Uterus (tissue), 4 donors: ENCODE data around the gene TRIM60. TPM values are rescaled to one million over a fixed set of nuclear protein-coding genes. Genes with fewer than 3 reads are reported as not detected.
"Not testable (repeated sequence)": the region's sequence is repeated elsewhere in the genome, so short reads cannot be mapped to it uniquely, and the experiment has no call there.

ENCODE experiments used
- DNase-seq, 2 donors: peaks; one replicate each; pipeline ENCODE4 v3.0.0-alpha.2; 2019 to 2020
- H3K27ac ChIP-seq, 2 donors: fragments of 200-600 bp; sonication (generic); 1 replicate in 1 of 2; 2 replicates in 1 of 2; pipeline ENCODE4 v1.5.1; 2016 to 2018
- H3K27me3 ChIP-seq, 2 donors: fragments of 200-600 bp; sonication (generic); one replicate each; pipeline ENCODE4 v1.5.1; 2018 to 2019; ENCODE audit warnings: control low read depth in 1 of 2
- H3K36me3 ChIP-seq, 2 donors: fragments of 200-600 bp; sonication (generic); one replicate each; pipeline ENCODE4 v1.5.1; 2019; ENCODE audit warnings: control low read depth in 1 of 2
- H3K4me1 ChIP-seq, 2 donors: fragments of 200-600 bp; sonication (generic); one replicate each; pipeline ENCODE4 v1.5.1; 2018 to 2019; ENCODE audit warnings: control low read depth in 1 of 2
- H3K4me3 ChIP-seq, 2 donors: fragments of 200-600 bp; sonication (generic); 1 replicate in 1 of 2; 2 replicates in 1 of 2; pipeline ENCODE4 v1.5.1; 2018 to 2019; ENCODE audit warnings: mild to moderate bottlenecking in 1 of 2
- H3K9me3 ChIP-seq, 2 donors: fragments of 200-600 bp; sonication (generic); one replicate each; pipeline ENCODE4 v1.5.1; 2019; ENCODE audit warnings: control low read depth in 1 of 2
- CTCF ChIP-seq, 4 experiments: fragments of 200-600 bp in 2 of 4; fragments of 450-650 bp in 2 of 4; sonication (generic) in 2 of 4; IDR thresholded peaks; one replicate each; pipeline ENCODE4 v1.5.1; 2016 to 2019; ENCODE audit warnings: antibody characterized with exemption in 4 of 4, mild to moderate bottlenecking in 2 of 4, moderate library complexity in 1 of 4
- POLR2A ChIP-seq, 2 donors: fragments of 450-650 bp; IDR thresholded peaks; one replicate each; pipeline ENCODE4 v1.6.1; 2016; ENCODE audit warnings: antibody characterized with exemption in 2 of 2, mild to moderate bottlenecking in 1 of 2, moderate library complexity in 1 of 2
- intact Hi-C: fragments of 100-400 bp; cut with DNase I; formaldehyde crosslinking; loops from one replicate; pipeline ENCODE4 v1.15.1; 2023; ENCODE audit warnings: low total_unique reads
- total RNA-seq, 4 donors: library from RNA; depleted of rRNA in 3 of 4; stranded (reverse); fragments of >200 nt in 3 of 4; gene quantifications; one replicate each; pipeline versions ENCODE4 v1.1.0 to v1.2.4, GENCODE V29; 2014 to 2023
- donor health status: DM: yes; HTN: yes; CAD: no.

The TRIM60 gene
- total RNA-seq, 4 donors from 2014 or later: not detected

GRCh38 chr4:165010487-165010886 lies 21.3 kb upstream of the TRIM60 start:
- intact Hi-C loops: no loop called here

GRCh38 chr4:165010991-165011390 lies 20.8 kb upstream of the TRIM60 start:
- Histone ChIP-seq H3K9me3 (no peaks in the 10 kb centered on the region), H3K36me3 (no peaks in the 10 kb centered on the region), H3K4me3 (no peak overlapping the region), H3K4me1 (no peaks in the 10 kb centered on the region), H3K27ac (no peak overlapping the region), H3K27me3 (no peaks in the 10 kb centered on the region)
- no peak for DNase-seq
- TF ChIP-seq POLR2A (IDR thresholded peaks at IDR 0.05) (no peak), CTCF (IDR thresholded peaks at IDR 0.05) (no peak)
- intact Hi-C loops: no loop called here

More at GRCh38 chr4:165010487-165010886, 21.3 kb upstream of the TRIM60 start:
- H3K9me3 ChIP-seq: no peaks in the 10 kb centered on the region
- H3K27me3 ChIP-seq: no peaks in the 10 kb centered on the region
- H3K27ac ChIP-seq: no peak overlapping the region
- no peaks in the 10 kb centered on the region for H3K36me3 ChIP-seq
- H3K4me3 ChIP-seq: no peak overlapping the region
- TF ChIP-seq CTCF (IDR thresholded peaks at IDR 0.05) (no peak), POLR2A (IDR thresholded peaks at IDR 0.05) (no peak)
- H3K4me1 ChIP-seq: no peaks in the 10 kb centered on the region
- DNase-seq: no peak

- Histone ChIP-seq H3K27me3 (no peaks in the 10 kb centered on the region), H3K9me3 (no peaks in the 10 kb centered on the region), H3K27ac (no peak overlapping the region), H3K4me1 (no peaks in the 10 kb centered on the region), H3K36me3 (no peaks in the 10 kb centered on the region), H3K4me3 (no peak overlapping the region)
- TF ChIP-seq CTCF (IDR thresholded peaks at IDR 0.05): no peak
- TF ChIP-seq POLR2A (IDR thresholded peaks at IDR 0.05): no peak
- intact Hi-C loops: no loop called here
- no peak for DNase-seq
Measured at GRCh38 chr4:165011403-165011802, 20.4 kb upstream of the TRIM60 start.

GRCh38 chr4:165013691-165014090 lies 18.1 kb upstream of the TRIM60 start:
- no peaks in the 10 kb centered on the region for H3K9me3 ChIP-seq
- H3K4me3 ChIP-seq: no peak overlapping the region
- no peaks in the 10 kb centered on the region for H3K36me3 ChIP-seq
- H3K27ac ChIP-seq: no peak overlapping the region
- intact Hi-C loops: no loop called here
- no peaks in the 10 kb centered on the region for H3K4me1 ChIP-seq
- no peak for DNase-seq
- TF ChIP-seq POLR2A (IDR thresholded peaks at IDR 0.05) (no peak), CTCF (IDR thresholded peaks at IDR 0.05) (no peak)
- no peaks in the 10 kb centered on the region for H3K27me3 ChIP-seq

- no peak for DNase-seq
- H3K36me3 ChIP-seq: no peaks in the 10 kb centered on the region
- no peaks in the 10 kb centered on the region for H3K27me3 ChIP-seq
- no peak overlapping the region for H3K27ac ChIP-seq
- TF ChIP-seq CTCF (IDR thresholded peaks at IDR 0.05) (no peak), POLR2A (IDR thresholded peaks at IDR 0.05) (no peak)
- no peak overlapping the region for H3K4me3 ChIP-seq
- intact Hi-C loops: no loop called here
- H3K4me1 ChIP-seq: no peaks in the 10 kb centered on the region
- H3K9me3 ChIP-seq: no peaks in the 10 kb centered on the region
Measured at GRCh38 chr4:165016971-165017370, 14.8 kb upstream of the TRIM60 start.

- H3K36me3 ChIP-seq, H3K9me3 ChIP-seq, H3K27me3 ChIP-seq, intact Hi-C loops, H3K27ac ChIP-seq, H3K4me3 ChIP-seq, H3K4me1 ChIP-seq, DNase-seq: not testable (repeated sequence)
Measured at GRCh38 chr4:165019995-165020394, 11.8 kb upstream of the TRIM60 start.

GRCh38 chr4:165025782-165026181 lies 6.0 kb upstream of the TRIM60 start:
- intact Hi-C loops, DNase-seq, H3K4me1 ChIP-seq, H3K27me3 ChIP-seq, H3K36me3 ChIP-seq, H3K4me3 ChIP-seq, H3K9me3 ChIP-seq, H3K27ac ChIP-seq: not testable (repeated sequence)
